H1 (cell line): ENCODE data around the gene MAD2L1BP.

Experiments
- ASH2L ChIP-seq: fragments of 200-600, 300-600 bp; sonication (generic); IDR thresholded peaks from one replicate; pipeline ENCODE4 v1.7.1; 2017; ENCODE audit warnings: low read length
- ATF3 ChIP-seq: IDR thresholded peaks from 2 replicates; pipeline ENCODE4 v1.6.1; 2011; ENCODE audit warnings: low read depth, mild to moderate bottlenecking, low read length; ENCODE audit not compliant: insufficient read depth
- BCL11A ChIP-seq, 2 experiments: IDR thresholded peaks; one replicate each; pipeline ENCODE4 v1.6.1; 2011; ENCODE audit warnings: low read depth in 2 of 2, low read length in 2 of 2, mild to moderate bottlenecking in 2 of 2
- CHD2 ChIP-seq: IDR thresholded peaks from 2 replicates; pipeline ENCODE4 v1.6.1; 2012; ENCODE audit warnings: low read length, improper control_type of control experiment
- CTCF ChIP-seq, 3 experiments: IDR thresholded peaks; 1 replicate in 2 of 3; 2 replicates in 1 of 3; pipeline versions ENCODE4 v1.5.1 to v1.6.1; 2011; ENCODE audit warnings: low read length in 3 of 3, mild to moderate bottlenecking in 3 of 3, inconsistent platforms in 2 of 3, low read depth in 1 of 3, moderate library complexity in 1 of 3; ENCODE audit not compliant: insufficient read depth in 1 of 3; ENCODE audit errors: control extremely low read depth in 1 of 3
- NRF1 ChIP-seq: IDR thresholded peaks from 2 replicates; pipeline ENCODE4 v1.6.1; 2011; ENCODE audit warnings: mild to moderate bottlenecking, low read depth, low read length, improper control_type of control experiment
- POLR2A ChIP-seq, 2 experiments: IDR thresholded peaks; 1 replicate in 1 of 2; 2 replicates in 1 of 2; pipeline ENCODE4 v1.6.1; 2011; ENCODE audit warnings: low read depth in 2 of 2, low read length in 2 of 2, mild to moderate bottlenecking in 2 of 2; ENCODE audit errors: control extremely low read depth in 1 of 2
- RFX5 ChIP-seq: IDR thresholded peaks from 2 replicates; pipeline ENCODE4 v1.6.1; 2011; ENCODE audit warnings: low read depth, low read length, improper control_type of control experiment, borderline replicate concordance
- USF2 ChIP-seq: IDR thresholded peaks from 2 replicates; pipeline ENCODE4 v1.6.1; 2011; ENCODE audit warnings: low read length, improper control_type of control experiment

GRCh38 chr6:43670623-43670986 is 35.0 kb downstream of the MAD2L1BP start:
- TF ChIP-seq ASH2L (no peak), POLR2A (IDR thresholded peaks at IDR 0.05; ENCODE audit: control extremely low read depth in 1 of 2, low read depth in 2 of 2, low read length in 2 of 2) (no peak), CTCF (IDR thresholded peaks at IDR 0.05; ENCODE audit: control extremely low read depth in 1 of 3, insufficient read depth in 1 of 3, low read depth in 1 of 3, low read length in 3 of 3) (no peak), BCL11A (IDR thresholded peaks at IDR 0.05; ENCODE audit: low read depth in 2 of 2, low read length in 2 of 2) (no peak), ATF3 (no peak), RFX5 (no peak), USF2 (no peak), NRF1 (no peak), CHD2 (no peak)
